ENCODE measurements around the gene SDK2. TPM values are rescaled to one million over a fixed set of nuclear protein-coding genes. Genes with fewer than 3 reads are reported as not detected.
"Not testable (repeated sequence)": the region's sequence is repeated elsewhere in the genome, so short reads cannot be mapped to it uniquely, and the experiment has no call there.

The SDK2 gene
- total and polyA plus RNA-seq, 9 of the 15 experiments (the other 6 are each of a cell fraction or from before 2014, with no cell fraction given), result 0.04 TPM; not detected in 8

- TF ChIP-seq MNT (conservative IDR thresholded peaks at IDR 0.05), result peak in 1 of 2 experiments; percentile 58; a peak in 1 of 4 replicates
- peak; percentile 31; the same call in 1 of the 2 replicates for TF ChIP-seq ATF7 (IDR thresholded peaks at IDR 0.05)
- TF ChIP-seq, protein P1, sequence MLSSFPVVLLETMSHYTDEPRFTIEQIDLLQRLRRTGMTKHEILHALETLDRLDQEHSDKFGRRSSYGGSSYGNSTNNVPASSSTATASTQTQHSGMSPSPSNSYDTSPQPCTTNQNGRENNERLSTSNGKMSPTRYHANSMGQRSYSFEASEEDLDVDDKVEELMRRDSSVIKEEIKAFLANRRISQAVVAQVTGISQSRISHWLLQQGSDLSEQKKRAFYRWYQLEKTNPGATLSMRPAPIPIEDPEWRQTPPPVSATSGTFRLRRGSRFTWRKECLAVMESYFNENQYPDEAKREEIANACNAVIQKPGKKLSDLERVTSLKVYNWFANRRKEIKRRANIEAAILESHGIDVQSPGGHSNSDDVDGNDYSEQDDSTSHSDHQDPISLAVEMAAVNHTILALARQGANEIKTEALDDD (IDR thresholded peaks at IDR 0.05), result peak; percentile 72; the same call in 1 of the 2 replicates
- peak; percentile 98 to 99 for TF ChIP-seq RAD21 (CRISPR knock-in tag; conservative IDR thresholded peaks at IDR 0.05 in 1 of 2, IDR thresholded peaks at IDR 0.05 in 1 of 2)
- TF ChIP-seq DPF2 (IDR thresholded peaks at IDR 0.05), result 0 out of 2 replicates have a peak, but pooled peaks have one; percentile 17
- TF ChIP-seq STAG1 (CRISPR knock-in tag; IDR thresholded peaks at IDR 0.05; ENCODE audit: borderline replicate concordance), result peak; percentile 77; the same call in 1 of the 2 replicates
- peak; percentile 45 for TF ChIP-seq MYC (IDR thresholded peaks at IDR 0.05; ENCODE audit: low read depth, low read length)
- not testable (repeated sequence) for TF ChIP-seq MYC (CRISPR knock-in tag; IDR thresholded peaks at IDR 0.05; ENCODE audit: borderline replicate concordance, low read depth)
Measured at GRCh38 chr17:73369817-73370490, 274.3 kb downstream of the SDK2 start (continued).

Data from K562 (cell line).